Cortex of kidney (tissue), 1 donor: ENCODE measurements around the gene BNIP3.

Experiments used
- DNase-seq: peaks from one replicate; lab custom pipeline; 2025; lab: John Stamatoyannopoulos, UW

Gene BNIP3

GRCh38 chr10:131981429-131982184, at the start of gene BNIP3:
BNIP3 (minus strand) TSS chr10:131981923; CDS start chr10:131981806, 117 bp downstream.
- DNase-seq: peak; percentile 53

GRCh38 chr10:132030898-132031463, 49.3 kb upstream of the BNIP3 start:
- no peak for DNase-seq

GRCh38 chr10:132028706-132029105, 47.0 kb upstream of the BNIP3 start:
- no peak for DNase-seq

- no peak for DNase-seq
Observed at GRCh38 chr10:132027423-132027983, 45.8 kb upstream of the BNIP3 start.

GRCh38 chr10:132023092-132023811, 41.5 kb upstream of the BNIP3 start:
- DNase-seq: no peak

GRCh38 chr10:132022241-132022640, 40.5 kb upstream of the BNIP3 start:
- no peak for DNase-seq

GRCh38 chr10:132021504-132022143, 39.9 kb upstream of the BNIP3 start:
- no peak for DNase-seq

GRCh38 chr10:132021046-132021445, 39.3 kb upstream of the BNIP3 start:
- DNase-seq: no peak

- DNase-seq: no peak
Observed at GRCh38 chr10:132020456-132020855, 38.7 kb upstream of the BNIP3 start.

- no peak for DNase-seq
Observed at GRCh38 chr10:132019366-132019765, 37.6 kb upstream of the BNIP3 start.

- DNase-seq: no peak
Observed at GRCh38 chr10:132018446-132018845, 36.7 kb upstream of the BNIP3 start.

GRCh38 chr10:132016514-132016913, 34.8 kb upstream of the BNIP3 start:
- DNase-seq: no peak

- DNase-seq: no peak
Observed at GRCh38 chr10:132011445-132011844, 29.7 kb upstream of the BNIP3 start.

GRCh38 chr10:132011024-132011423, 29.3 kb upstream of the BNIP3 start:
- DNase-seq: no peak

GRCh38 chr10:132010483-132010882, 28.8 kb upstream of the BNIP3 start:
- no peak for DNase-seq

GRCh38 chr10:132009575-132009974, 27.9 kb upstream of the BNIP3 start:
- no peak for DNase-seq

- no peak for DNase-seq
Observed at GRCh38 chr10:132007681-132008080, 26.0 kb upstream of the BNIP3 start.

GRCh38 chr10:132006966-132007365, 25.2 kb upstream of the BNIP3 start:
- no peak for DNase-seq

GRCh38 chr10:132005147-132005546, 23.4 kb upstream of the BNIP3 start:
- no peak for DNase-seq

GRCh38 chr10:132004052-132004451, 22.3 kb upstream of the BNIP3 start:
- no peak for DNase-seq

GRCh38 chr10:132003282-132003924, 21.7 kb upstream of the BNIP3 start:
- no peak for DNase-seq

GRCh38 chr10:132002004-132002403, 20.3 kb upstream of the BNIP3 start:
- DNase-seq: no peak
